MM.1S (cell line): Measurements from ENCODE around the gene PDLIM4.

Source experiments
- CTCF ChIP-seq: fragments of 300-600 bp; sonication (generic); IDR thresholded peaks from 2 replicates; pipeline ENCODE4 v1.5.1; 2016; ENCODE audit warnings: antibody characterized with exemption, low read length, mixed read lengths
- EZH2 ChIP-seq: fragments of 300-600 bp; sonication (generic); optimal IDR thresholded peaks from 2 replicates; pipeline ENCODE3; 2017; ENCODE audit warnings: low read depth, mild to moderate bottlenecking, antibody characterized with exemption, low read length, mixed read lengths
- EZH2phosphoT487 ChIP-seq: fragments of 300-600 bp; sonication (generic); IDR thresholded peaks from 2 replicates; pipeline ENCODE4 v1.6.1; 2018; ENCODE audit warnings: antibody characterized with exemption, low read length

GRCh38 chr5:132321109-132321721 is 63.7 kb downstream of the PDLIM4 start:
- TF ChIP-seq EZH2 = no peak
- TF ChIP-seq CTCF = no peak
- TF ChIP-seq EZH2phosphoT487 = no peak
